ENCODE measurements around the gene PCBP2. TPM values are rescaled to one million over a fixed set of nuclear protein-coding genes. Genes with fewer than 3 reads are reported as not detected.

Gene PCBP2
- total RNA-seq, 1 donor from 2014 or later: 1,170 TPM

DNA sequence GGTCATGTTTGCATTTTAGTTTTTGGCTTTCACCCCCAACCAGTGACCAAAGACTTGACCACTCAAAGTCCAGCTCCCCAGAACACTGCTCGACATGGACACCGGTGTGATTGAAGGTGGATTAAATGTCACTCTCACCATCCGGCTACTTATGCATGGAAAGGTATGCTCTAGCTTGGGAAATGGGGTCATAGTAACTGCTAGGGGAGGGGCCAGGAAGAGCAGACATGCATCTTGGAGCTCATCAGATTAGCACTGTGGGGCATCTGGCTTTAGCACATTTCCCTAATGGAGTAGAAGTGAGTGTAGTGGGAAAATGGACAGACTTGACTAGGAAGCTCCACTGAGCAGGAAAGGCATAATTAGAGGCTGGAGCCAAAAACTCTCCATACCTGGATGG lies 2.8 kb downstream of the PCBP2 start:
- no peak for TF ChIP-seq CTCF (IDR thresholded peaks at IDR 0.05; ENCODE audit: partially characterized antibody, unreplicated experiment)
- Mint-ChIP-seq H3K4me3 (ENCODE audit: unreplicated experiment) (peak overlapping the region; percentile 77), H3K27ac (ENCODE audit: unreplicated experiment) (peak overlapping the region; percentile 49), H3K4me1 (ENCODE audit: low read depth, unreplicated experiment) (peaks cover 18% of the 10 kb centered on the region), H3K9me3 (ENCODE audit: unreplicated experiment) (peaks cover 6% of the 10 kb centered on the region), H3K36me3 (ENCODE audit: unreplicated experiment) (no peaks in the 10 kb centered on the region), H3K27me3 (ENCODE audit: unreplicated experiment) (peaks cover 9% of the 10 kb centered on the region)
- DNase-seq: no peak

- no peak for TF ChIP-seq CTCF (IDR thresholded peaks at IDR 0.05; ENCODE audit: partially characterized antibody, unreplicated experiment)
- Mint-ChIP-seq H3K9me3 (ENCODE audit: unreplicated experiment) (peaks cover 4% of the 10 kb centered on the region), H3K27me3 (ENCODE audit: unreplicated experiment) (peaks cover 6% of the 10 kb centered on the region), H3K4me3 (ENCODE audit: unreplicated experiment) (no peak overlapping the region), H3K4me1 (ENCODE audit: low read depth, unreplicated experiment) (peaks cover 16% of the 10 kb centered on the region), H3K27ac (ENCODE audit: unreplicated experiment) (no peak overlapping the region), H3K36me3 (ENCODE audit: unreplicated experiment) (no peaks in the 10 kb centered on the region)
- DNase-seq: no peak
These were observed 4.9 kb downstream of the PCBP2 start for GRCh38 chr12:53456654-53457366.

GRCh38 chr12:53459097-53459496 lies 7.2 kb downstream of the PCBP2 start:
- no peaks in the 10 kb centered on the region for H3K9me3 Mint-ChIP-seq (ENCODE audit: unreplicated experiment)
- H3K36me3 Mint-ChIP-seq (ENCODE audit: unreplicated experiment): no peaks in the 10 kb centered on the region
- H3K4me3 Mint-ChIP-seq (ENCODE audit: unreplicated experiment): no peak overlapping the region
- no peak overlapping the region for H3K27ac Mint-ChIP-seq (ENCODE audit: unreplicated experiment)
- H3K4me1 Mint-ChIP-seq (ENCODE audit: low read depth, unreplicated experiment): peaks cover 10% of the 10 kb centered on the region
- TF ChIP-seq CTCF (IDR thresholded peaks at IDR 0.05; ENCODE audit: partially characterized antibody, unreplicated experiment): no peak
- no peak for DNase-seq
- peaks cover 2% of the 10 kb centered on the region for H3K27me3 Mint-ChIP-seq (ENCODE audit: unreplicated experiment)

GRCh38 chr12:53461059-53461458 lies 9.2 kb downstream of the PCBP2 start:
- Mint-ChIP-seq H3K27ac (ENCODE audit: unreplicated experiment) (no peak overlapping the region), H3K4me1 (ENCODE audit: low read depth, unreplicated experiment) (peaks cover 3% of the 10 kb centered on the region), H3K27me3 (ENCODE audit: unreplicated experiment) (peaks cover 4% of the 10 kb centered on the region), H3K36me3 (ENCODE audit: unreplicated experiment) (no peaks in the 10 kb centered on the region), H3K4me3 (ENCODE audit: unreplicated experiment) (no peak overlapping the region), H3K9me3 (ENCODE audit: unreplicated experiment) (no peaks in the 10 kb centered on the region)
- no peak for TF ChIP-seq CTCF (IDR thresholded peaks at IDR 0.05; ENCODE audit: partially characterized antibody, unreplicated experiment)
- DNase-seq: no peak

DNA sequence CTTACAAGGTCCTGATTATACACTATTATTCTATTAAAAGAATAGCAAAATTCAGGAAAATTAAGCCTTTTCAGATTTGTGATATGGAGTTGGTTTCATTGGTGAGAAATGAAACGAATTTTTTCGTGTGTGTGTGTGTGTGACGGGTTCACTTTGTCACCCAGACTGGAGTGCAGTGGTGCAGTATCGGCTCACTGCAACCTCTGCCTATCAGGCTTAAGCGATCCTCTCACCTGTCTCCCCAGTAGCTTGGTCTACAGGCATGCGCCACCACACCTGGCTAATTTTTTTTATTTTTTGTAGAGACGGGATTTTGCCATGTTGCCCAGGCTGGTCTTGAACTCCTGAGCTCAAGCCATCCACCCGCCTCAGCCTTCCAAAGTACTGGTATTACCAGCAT lies 9.7 kb downstream of the PCBP2 start:
- Mint-ChIP-seq H3K27me3 (ENCODE audit: unreplicated experiment) (peaks cover 4% of the 10 kb centered on the region), H3K4me1 (ENCODE audit: low read depth, unreplicated experiment) (peaks cover 6% of the 10 kb centered on the region), H3K27ac (ENCODE audit: unreplicated experiment) (no peak overlapping the region), H3K9me3 (ENCODE audit: unreplicated experiment) (no peaks in the 10 kb centered on the region), H3K36me3 (ENCODE audit: unreplicated experiment) (no peaks in the 10 kb centered on the region), H3K4me3 (ENCODE audit: unreplicated experiment) (no peak overlapping the region)
- no peak for TF ChIP-seq CTCF (IDR thresholded peaks at IDR 0.05; ENCODE audit: partially characterized antibody, unreplicated experiment)
- DNase-seq: no peak

All from glutamatergic neuron (in vitro differentiated cells).